ENCODE measurements around the gene AP1M2.
"Not testable (repeated sequence)": the region's sequence is repeated elsewhere in the genome, so short reads cannot be mapped to it uniquely, and the experiment has no call there.

AP1M2 gene

GRCh38 chr19:10602330-10603083 lies 15.4 kb upstream of the AP1M2 start:
- no peak for FAIRE-seq

DNA sequence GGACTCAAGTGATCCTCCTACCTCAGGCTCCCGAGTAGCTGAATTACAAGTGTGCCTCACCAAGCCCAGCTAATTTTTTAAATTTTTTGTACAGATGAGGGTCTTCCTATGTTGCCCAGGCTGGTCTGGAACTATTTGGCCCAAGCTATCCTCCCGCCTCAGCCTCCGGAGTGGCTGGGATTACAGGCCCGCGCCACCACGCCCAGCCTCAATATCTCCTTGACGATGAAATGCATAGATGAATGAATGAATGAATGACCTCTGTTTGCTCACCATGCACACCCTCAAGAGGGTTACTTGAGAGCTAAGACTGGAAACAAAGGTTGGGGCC lies 14.9 kb upstream of the AP1M2 start:
- DNase-seq (ENCODE audit: insufficient read length, low spot score), result no peak
- FAIRE-seq, result peak; percentile 83

More at GRCh38 chr19:10602330-10603083, 15.4 kb upstream of the AP1M2 start:
- peak; percentile 83 for DNase-seq (ENCODE audit: insufficient read length, low spot score)

DNA sequence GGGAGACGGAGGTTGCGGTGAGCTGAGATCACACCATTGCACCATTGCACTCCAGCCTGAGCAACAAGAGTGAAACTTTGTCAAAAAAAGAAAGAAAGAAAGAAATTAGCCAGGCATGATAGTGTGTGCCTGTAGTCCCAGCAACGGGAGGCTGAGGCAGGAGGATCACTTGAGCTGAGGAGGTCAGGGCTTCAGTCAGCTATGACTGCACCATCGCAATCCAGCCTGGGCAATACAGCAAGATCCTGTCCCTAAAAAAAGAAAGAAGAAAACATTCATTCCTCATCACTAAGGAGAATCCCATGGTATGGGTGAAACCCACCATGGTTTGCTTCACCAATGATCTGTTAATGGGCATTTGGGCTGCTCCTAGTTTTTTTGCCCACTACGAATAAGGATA lies 13.0 kb upstream of the AP1M2 start:
- DNase-seq (ENCODE audit: insufficient read length, low spot score), result no peak
- FAIRE-seq, result no peak

DNA sequence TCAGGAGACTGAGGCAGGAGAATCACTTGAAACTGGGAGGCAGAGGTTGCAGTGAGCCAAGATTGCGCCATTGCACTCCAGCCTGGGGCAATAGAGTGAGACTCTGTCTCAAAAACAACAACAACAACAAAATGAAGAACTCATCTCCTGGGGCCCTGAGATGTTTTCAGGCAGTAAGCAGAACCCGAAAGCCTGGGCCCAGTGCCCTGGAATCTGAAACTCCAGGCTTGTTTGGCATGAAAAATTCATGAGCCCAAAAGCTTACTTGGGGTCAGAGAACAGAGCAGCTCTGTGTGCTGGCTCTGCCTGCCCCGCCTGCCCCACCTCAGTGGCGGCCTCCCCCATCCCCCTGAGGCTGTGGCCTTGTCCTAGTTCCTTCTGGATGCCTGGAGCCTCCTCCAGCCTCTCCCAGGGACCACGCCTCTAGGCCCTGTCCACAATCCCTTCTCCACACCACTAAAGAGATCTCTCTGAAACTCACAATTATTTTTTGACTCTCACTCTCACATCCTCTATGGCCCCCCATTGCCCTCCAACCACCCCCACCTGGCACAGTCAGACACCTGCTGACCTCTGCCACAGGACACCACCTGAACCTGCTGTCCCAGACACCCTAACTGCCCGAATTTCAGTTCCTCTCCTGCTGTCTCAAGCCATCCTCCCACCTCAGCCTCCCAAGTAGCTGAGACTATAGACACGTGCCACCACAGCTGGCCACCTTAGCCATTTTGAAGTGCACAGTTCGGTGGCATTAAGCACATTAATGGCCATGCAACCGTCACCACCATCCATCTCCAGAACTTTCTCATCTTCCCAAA lies 6.9 kb upstream of the AP1M2 start:
- DNase-seq (ENCODE audit: insufficient read length, low spot score), result no peak
- peak; percentile 79 for FAIRE-seq

DNA sequence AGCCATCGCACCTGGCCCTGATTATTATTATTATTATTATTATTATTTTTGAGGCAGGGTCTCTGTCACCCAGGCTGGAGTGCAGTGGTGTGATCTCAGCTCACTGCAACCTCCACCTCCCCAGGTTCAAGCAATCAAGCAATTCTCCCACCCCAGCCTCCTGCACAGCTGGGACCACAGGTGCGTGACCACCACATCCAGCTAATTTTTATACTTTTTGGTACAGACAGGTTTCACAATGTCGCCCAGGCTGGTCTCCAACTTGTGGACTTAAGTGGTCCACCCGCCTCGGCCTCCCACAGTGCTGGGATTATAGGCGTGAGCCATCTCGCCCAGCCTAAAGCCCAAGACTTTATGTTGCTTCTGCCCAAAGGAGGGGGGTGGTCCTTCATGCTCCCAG lies 6.0 kb upstream of the AP1M2 start:
- FAIRE-seq (no peak), DNase-seq (ENCODE audit: insufficient read length, low spot score) (no peak)

GRCh38 chr19:10587839-10588150 lies 683 bp upstream of the AP1M2 start:
- DNase-seq (ENCODE audit: insufficient read length, low spot score) (no peak), FAIRE-seq (no peak)

DNA sequence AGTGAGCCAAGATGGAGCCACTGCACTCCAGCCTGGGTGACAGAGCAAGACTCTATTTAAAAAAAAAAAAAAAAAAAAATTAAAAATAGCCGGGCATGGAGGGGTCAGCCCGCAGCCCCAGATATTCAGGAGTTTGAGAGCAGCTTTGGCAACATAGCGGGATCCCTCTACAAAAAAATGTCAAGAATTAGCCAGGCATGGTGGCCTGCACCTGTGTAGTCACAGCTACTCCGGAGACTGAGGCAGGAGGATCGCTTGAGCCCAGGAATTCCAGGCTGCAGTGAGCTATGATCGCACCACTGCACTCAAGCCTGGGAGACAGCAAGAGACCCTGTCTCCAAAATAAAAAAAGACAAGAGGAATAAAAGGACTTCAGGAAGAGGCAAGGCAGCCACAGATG lies 716 bp downstream of the AP1M2 start:
- FAIRE-seq (no peak), DNase-seq (ENCODE audit: insufficient read length, low spot score) (no peak)

- DNase-seq (ENCODE audit: insufficient read length, low spot score), result no peak
- FAIRE-seq, result no peak
Observed at GRCh38 chr19:10583036-10583776, 3.9 kb downstream of the AP1M2 start.

- FAIRE-seq (no peak), DNase-seq (ENCODE audit: insufficient read length, low spot score) (no peak)
Observed at GRCh38 chr19:10582091-10582490, 5.0 kb downstream of the AP1M2 start.

DNA sequence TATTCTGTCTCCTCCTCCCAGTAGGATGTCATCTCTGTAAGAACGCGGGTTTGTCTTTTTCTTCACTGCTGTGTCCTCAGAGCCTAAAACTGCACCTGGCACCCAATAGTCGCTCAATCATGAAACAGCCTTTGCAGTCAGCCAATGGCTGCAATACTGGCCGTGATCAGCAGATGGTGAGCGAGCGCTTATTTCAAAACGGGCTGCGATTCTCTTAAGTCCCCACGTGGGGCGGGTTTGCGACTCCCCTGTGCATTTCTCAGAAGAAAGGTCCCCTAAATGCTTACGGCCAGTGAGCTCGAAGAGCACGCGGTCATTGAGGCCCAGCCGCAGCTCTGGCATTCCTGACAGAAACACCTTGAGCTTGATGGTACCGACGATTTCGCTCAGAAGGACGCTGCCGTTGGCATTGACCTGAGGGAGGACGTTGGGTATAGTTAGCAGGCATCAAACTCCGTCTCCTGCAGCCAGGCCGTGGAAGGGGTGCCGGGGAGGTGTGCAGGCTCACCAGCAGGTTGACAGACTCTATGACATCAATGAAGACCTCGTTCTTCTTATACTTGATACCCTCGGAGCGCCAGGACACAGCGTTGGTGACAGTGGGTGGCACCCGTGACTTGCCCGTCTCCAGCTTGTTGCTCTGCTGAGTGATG lies 6.0 kb downstream of the AP1M2 start:
- DNase-seq (ENCODE audit: insufficient read length, low spot score) (no peak), FAIRE-seq (peak; percentile 98)

- FAIRE-seq, result no peak
- no peak for DNase-seq (ENCODE audit: insufficient read length, low spot score)
Observed at GRCh38 chr19:10577951-10578350, 9.2 kb downstream of the AP1M2 start.

DNA sequence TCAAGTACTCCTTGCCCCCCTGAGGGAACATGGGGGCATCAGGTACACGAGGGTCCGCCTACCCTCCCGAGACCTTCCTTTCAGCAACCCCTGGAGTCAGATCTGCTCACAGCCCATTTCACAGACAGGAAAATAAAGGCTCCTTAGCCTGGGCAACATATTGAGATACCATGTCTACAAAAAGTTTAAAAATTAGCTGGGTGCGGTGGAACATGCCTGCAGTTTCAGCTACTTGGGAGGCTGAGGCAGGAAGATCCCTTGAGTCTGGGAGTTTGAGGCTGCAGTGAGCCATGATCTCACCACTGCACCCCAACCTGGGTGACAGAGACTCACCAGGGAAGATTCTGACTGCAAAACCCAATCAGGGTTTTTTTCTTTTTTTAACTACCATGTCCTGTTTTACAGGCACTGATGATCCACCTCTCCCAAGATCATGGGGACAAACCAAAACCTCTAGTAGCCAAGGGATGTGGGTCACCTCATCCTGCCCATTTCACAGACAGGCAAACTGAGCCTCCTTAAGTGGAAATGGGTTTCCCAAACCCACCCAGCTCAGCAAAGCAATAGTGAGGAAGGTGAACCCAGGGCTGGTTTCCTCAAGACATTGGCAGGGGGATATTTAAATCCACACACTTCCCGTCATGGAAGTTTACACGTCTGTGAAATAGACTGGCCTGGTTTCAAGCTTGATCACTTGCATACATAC lies 11.9 kb downstream of the AP1M2 start:
- no peak for FAIRE-seq
- no peak for DNase-seq (ENCODE audit: insufficient read length, low spot score)

- DNase-seq (ENCODE audit: insufficient read length, low spot score) (no peak), FAIRE-seq (no peak)
Observed at GRCh38 chr19:10574462-10574861, 12.7 kb downstream of the AP1M2 start.

DNA sequence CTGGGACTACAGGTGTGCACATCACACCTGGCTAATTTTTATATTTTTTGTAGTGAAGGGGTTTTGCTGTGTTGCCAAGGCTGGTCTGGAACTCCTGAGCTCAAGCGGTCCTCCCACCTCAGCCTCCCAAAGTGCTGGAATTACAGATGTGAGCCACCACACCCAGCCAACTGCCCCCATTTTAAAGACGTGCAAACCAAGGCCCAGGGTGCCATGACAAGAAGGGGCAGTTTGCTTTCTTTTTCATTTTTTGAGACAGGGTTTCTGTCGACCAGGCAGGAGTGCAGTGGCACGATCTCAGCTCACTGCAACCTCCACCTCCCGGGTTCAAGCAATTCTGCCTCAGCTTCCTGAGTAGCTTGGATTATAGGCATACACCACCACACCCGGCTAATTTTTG lies 13.3 kb downstream of the AP1M2 start:
- DNase-seq (ENCODE audit: insufficient read length, low spot score); FAIRE-seq: not testable (repeated sequence)

DNA sequence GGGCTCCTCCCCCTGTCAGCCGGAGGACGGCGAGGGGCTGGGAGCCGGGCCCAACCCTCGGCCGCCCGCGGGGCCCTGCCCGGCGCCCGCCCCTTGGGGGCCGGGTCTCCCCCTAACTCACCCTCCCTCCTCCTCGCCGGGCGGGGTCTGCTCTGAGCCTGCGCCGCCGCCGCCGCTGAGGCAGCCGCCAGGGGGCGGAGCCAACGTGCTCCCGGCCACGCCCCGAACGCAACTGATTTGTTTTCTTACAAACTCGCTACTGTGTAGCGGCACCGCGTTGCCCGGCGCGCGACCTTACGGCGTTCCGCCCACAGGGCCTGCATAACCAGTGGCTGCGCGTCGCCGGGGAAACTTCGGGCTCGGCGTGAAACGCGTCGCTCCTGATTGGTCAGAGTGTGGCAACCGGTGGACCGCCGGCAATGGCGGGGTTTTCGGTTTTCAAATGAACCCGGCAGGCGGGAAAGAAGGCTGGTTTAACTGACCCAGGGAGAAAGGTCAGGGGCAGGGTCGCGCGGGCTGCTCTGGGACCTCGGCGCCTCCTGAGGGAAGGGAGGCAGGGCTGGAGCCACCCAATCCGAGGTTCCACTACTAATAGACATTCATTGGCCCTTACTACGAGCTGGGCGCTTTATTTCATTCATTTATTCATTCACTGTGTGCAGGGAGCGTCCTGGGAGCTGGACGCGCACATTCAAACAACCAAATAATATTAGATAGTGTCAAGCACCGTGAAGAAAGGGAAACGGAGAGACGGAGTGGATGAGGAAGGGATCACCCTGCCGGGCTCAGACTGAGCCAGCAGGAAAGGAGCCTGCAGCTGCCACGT lies 18.1 kb downstream of the AP1M2 start, which contains the start of gene CDKN2D:
CDKN2D (minus strand) TSS at position 154 of the 826 bp plus-strand sequence. CDS start 326 bp downstream, outside the sequence.
- peak; percentile 86 for DNase-seq (ENCODE audit: insufficient read length, low spot score)
- FAIRE-seq, result peak; percentile 90

GRCh38 chr19:10568062-10568825 lies 18.9 kb downstream of the AP1M2 start:
- FAIRE-seq (no peak), DNase-seq (ENCODE audit: insufficient read length, low spot score) (no peak)

GRCh38 chr19:10567656-10568055 lies 19.5 kb downstream of the AP1M2 start:
- DNase-seq (ENCODE audit: insufficient read length, low spot score), result no peak
- peak; percentile 33 for FAIRE-seq

DNA sequence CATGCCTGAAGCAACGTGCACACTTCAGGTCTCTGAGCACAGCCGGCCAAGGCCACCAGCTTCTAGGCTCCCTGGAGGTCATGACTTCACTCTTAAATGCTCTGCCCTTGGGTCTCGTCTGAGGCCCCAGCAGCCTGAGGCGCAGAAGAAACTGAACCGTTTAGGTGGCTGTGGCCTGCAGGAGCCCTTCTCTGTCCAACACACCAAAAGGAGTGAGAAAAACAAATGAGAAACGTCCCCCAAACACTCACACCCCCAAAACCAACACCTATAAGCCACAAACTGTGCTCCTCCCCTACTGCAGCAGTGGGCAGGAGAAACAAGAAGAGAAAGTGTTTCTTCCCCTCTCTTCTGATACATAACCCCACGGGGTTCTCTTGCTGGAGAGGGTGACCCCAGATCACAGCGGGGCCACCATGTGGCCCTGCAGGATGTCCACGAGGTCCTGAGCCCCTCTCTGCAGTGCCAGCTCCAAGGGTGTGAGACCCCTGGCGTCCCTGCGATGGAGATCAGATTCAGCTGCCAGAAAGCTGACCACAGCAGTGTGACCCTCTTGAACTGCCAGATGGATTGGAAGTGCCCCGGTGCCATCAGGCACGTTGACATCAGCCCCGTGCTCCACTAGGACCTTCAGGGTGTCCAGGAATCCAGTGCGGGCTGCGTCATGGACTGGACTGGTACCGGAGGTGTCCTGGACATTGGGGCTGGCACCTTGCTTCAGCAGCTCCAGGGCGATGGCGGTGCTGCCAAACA lies 20.3 kb downstream of the AP1M2 start:
- FAIRE-seq (peak; percentile 97), DNase-seq (ENCODE audit: insufficient read length, low spot score) (peak; percentile 58)

All from GM19239 (cell line).